HG03565 (cell line): ENCODE measurements around the gene FBXL13.
"Not testable (repeated sequence)": the region's sequence is repeated elsewhere in the genome, so short reads cannot be mapped to it uniquely, and the experiment has no call there.

Source experiments
- ATAC-seq: cut with Tn5 transposase; IDR thresholded peaks from one replicate; pipeline ENCODE4 v1.9.1; 2021; ENCODE audit warnings: mild to moderate bottlenecking, moderate library complexity; ENCODE audit not compliant: unreplicated experiment

Gene FBXL13

GRCh38 chr7:103031024-103031423, 43.6 kb downstream of the FBXL13 start:
- ATAC-seq, result no peak

GRCh38 chr7:103025341-103025740, 49.3 kb downstream of the FBXL13 start:
- no peak for ATAC-seq

- not testable (repeated sequence) for ATAC-seq
Observed at GRCh38 chr7:103023578-103023977, 51.0 kb downstream of the FBXL13 start.

GRCh38 chr7:103021490-103021889, 53.1 kb downstream of the FBXL13 start:
- not testable (repeated sequence) for ATAC-seq

- not testable (repeated sequence) for ATAC-seq
Observed at GRCh38 chr7:103020876-103021275, 53.7 kb downstream of the FBXL13 start.

- not testable (repeated sequence) for ATAC-seq
Observed at GRCh38 chr7:103018295-103018694, 56.3 kb downstream of the FBXL13 start.

- no peak for ATAC-seq
Observed at GRCh38 chr7:103011650-103012049, 62.9 kb downstream of the FBXL13 start.

- no peak for ATAC-seq
Observed at GRCh38 chr7:103010211-103010610, 64.4 kb downstream of the FBXL13 start.

- no peak for ATAC-seq
Observed at GRCh38 chr7:103009466-103010185, 65.0 kb downstream of the FBXL13 start.

- no peak for ATAC-seq
Observed at GRCh38 chr7:103003004-103003403, 71.6 kb downstream of the FBXL13 start.

GRCh38 chr7:103001210-103001609, 73.4 kb downstream of the FBXL13 start:
- ATAC-seq, result no peak

GRCh38 chr7:102996957-102997356, 77.6 kb downstream of the FBXL13 start:
- no peak for ATAC-seq

GRCh38 chr7:102995609-102996008, 79.0 kb downstream of the FBXL13 start:
- ATAC-seq, result not testable (repeated sequence)

GRCh38 chr7:102994567-102994966, 80.0 kb downstream of the FBXL13 start:
- no peak for ATAC-seq

- no peak for ATAC-seq
Observed at GRCh38 chr7:102993718-102994029, 80.9 kb downstream of the FBXL13 start.

GRCh38 chr7:102992938-102993717, 81.5 kb downstream of the FBXL13 start:
- no peak for ATAC-seq

- no peak for ATAC-seq
Observed at GRCh38 chr7:102992509-102992937, 82.1 kb downstream of the FBXL13 start.

GRCh38 chr7:102991540-102992214, 82.9 kb downstream of the FBXL13 start:
- no peak for ATAC-seq

- no peak for ATAC-seq
Observed at GRCh38 chr7:102991077-102991539, 83.5 kb downstream of the FBXL13 start.

GRCh38 chr7:102990642-102991041, 84.0 kb downstream of the FBXL13 start:
- no peak for ATAC-seq
